ENCODE results near the gene AIFM3. TPM values are rescaled to one million over a fixed set of nuclear protein-coding genes. Genes with fewer than 3 reads are reported as not detected.

The AIFM3 gene
- total and polyA plus RNA-seq, 11 donors = 0.25 to 3.0 (median 0.49) TPM; not detected in 2

GRCh38 chr22:21030032-21030431 is 63.0 kb downstream of the AIFM3 start:
- intact Hi-C loops (cut with DNase I) = loop anchor here in 1 of 10 donors (10.0 kb wide), 1 partner anchor 65 kb away; no protein-coding TSS in a partner anchor
- ATAC-seq = no peak
- 86 to 91% (median 87%) methylated on average over 15 of the region's 15 CpGs for WGBS, 4 donors
- Histone ChIP-seq H3K27me3 (peaks cover 9 to 52% (median 22%) of the 10 kb centered on the region in 9 donors), H3K4me3 (no peak overlapping the region), H3K36me3 (no peaks in the 10 kb centered on the region), H3K9me3 (no peaks in the 10 kb centered on the region), H3K27ac (no peak overlapping the region), H3K4me1 (peaks cover 0 to 17% (median 6%) of the 10 kb centered on the region in 12 donors)
- DNase-seq = no peak
- TF ChIP-seq CTCF (IDR thresholded peaks at IDR 0.05) = no peak
- TF ChIP-seq POLR2A (IDR thresholded peaks at IDR 0.05) = no peak

Other genes starting within 250 kb of the AIFM3 start
- under 1 TPM in 4 of 9 donors, not detected in 5; 0.09 to 0.44 (median 0.18) TPM for gene SERPIND1, start 193.1 kb upstream of the AIFM3 start, total RNA-seq
- under 1 TPM; 0.04 to 0.15 TPM for gene SERPIND1, start 193.1 kb upstream of the AIFM3 start, polyA plus RNA-seq
- gene PI4KA, start 108.4 kb upstream of the AIFM3 start, total RNA-seq = 10 to 100 TPM; 34.6 to 66.4 (median 48.3) TPM
- gene PI4KA, start 108.4 kb upstream of the AIFM3 start, polyA plus RNA-seq = 10 to 100 TPM; 20.6 to 46.9 TPM
- 10 to 100 TPM; 20.4 to 38.7 (median 26.2) TPM for gene SNAP29, start 108.2 kb upstream of the AIFM3 start, total RNA-seq
- 10 to 100 TPM; 10.5 to 26.1 TPM for gene SNAP29, start 108.2 kb upstream of the AIFM3 start, polyA plus RNA-seq
- gene CRKL, start 49.8 kb upstream of the AIFM3 start, total RNA-seq = 10 to 100 TPM; 45.6 to 64.2 (median 53.2) TPM
- 10 to 100 TPM; 22.4 to 39.7 TPM for gene CRKL, start 49.8 kb upstream of the AIFM3 start, polyA plus RNA-seq
- 10 to 100 TPM; 18.4 to 41.9 (median 26.6) TPM for gene LZTR1, start 15.0 kb downstream of the AIFM3 start, total RNA-seq
- 10 to 100 TPM; 18.4 to 29.3 TPM for gene LZTR1, start 15.0 kb downstream of the AIFM3 start, polyA plus RNA-seq
- 10 to 100 TPM; 15.3 to 39.0 (median 17.5) TPM for gene THAP7, start 34.9 kb downstream of the AIFM3 start, total RNA-seq
- 10 to 100 TPM; 29.8 to 35.0 TPM for gene THAP7, start 34.9 kb downstream of the AIFM3 start, polyA plus RNA-seq
- 1 to 10 TPM in 7 of 9 donors, under 1 TPM in 2; 0.21 to 4.8 (median 1.7) TPM for gene P2RX6, start 47.9 kb downstream of the AIFM3 start, total RNA-seq
- under 1 TPM; 0.06 to 0.72 TPM for gene P2RX6, start 47.9 kb downstream of the AIFM3 start, polyA plus RNA-seq
- gene SLC7A4, start 65.3 kb downstream of the AIFM3 start, total RNA-seq = 1 to 10 TPM in 1 of 9 donors, under 1 TPM in 2, not detected in 6; 0.24 to 2.8 (median 0.31) TPM
- gene SLC7A4, start 65.3 kb downstream of the AIFM3 start, polyA plus RNA-seq = not detected
- gene LRRC74B, start 78.7 kb downstream of the AIFM3 start, total RNA-seq = not detected
- gene LRRC74B, start 78.7 kb downstream of the AIFM3 start, polyA plus RNA-seq = not detected